ENCODE data around the gene VAV2. TPM values are rescaled to one million over a fixed set of nuclear protein-coding genes. Genes with fewer than 3 reads are reported as not detected.

The VAV2 gene
- total and polyA plus RNA-seq, 2 of the 4 experiments (the other 2 are of a cell fraction): 10.8 to 13.4 TPM

DNA sequence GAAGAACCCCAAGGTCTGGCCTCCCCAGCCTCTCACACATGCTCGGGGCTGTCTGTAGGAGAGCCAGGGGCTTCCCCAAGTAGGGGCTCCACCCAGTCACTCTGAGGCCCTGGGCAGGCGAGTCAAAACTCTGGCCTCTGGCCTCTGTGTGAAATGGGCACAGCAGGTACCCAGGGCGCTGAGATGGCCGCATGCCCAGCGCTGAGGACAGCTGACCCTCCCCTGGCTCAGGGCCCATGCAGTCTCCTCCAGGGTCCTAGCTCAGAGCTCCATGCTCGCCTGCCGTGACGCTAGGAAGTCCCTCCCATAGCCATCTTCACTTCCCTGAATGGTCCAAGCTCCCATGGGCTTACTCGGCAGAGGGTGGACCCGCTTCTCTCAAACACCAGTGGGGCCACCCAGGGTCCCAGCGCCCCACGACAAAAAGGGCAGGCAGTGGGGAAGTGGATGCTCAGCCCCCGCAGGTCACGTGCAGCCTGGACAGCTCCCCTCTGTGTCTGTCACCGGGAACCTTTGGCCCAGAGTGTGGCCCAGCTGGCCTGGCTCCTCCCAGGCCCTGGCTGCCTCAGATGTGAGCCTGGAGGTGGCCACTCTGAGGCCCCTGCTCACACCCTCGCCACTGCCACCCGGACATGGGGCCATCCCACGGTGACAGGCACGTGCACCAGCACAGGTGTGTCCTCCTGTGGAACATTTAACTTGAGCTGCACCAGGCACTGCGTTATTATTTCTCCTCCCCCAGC lies 12.2 kb upstream of the VAV2 start:
- peaks cover 2% of the 10 kb centered on the region; the same call in 1 of the 2 replicates for H3K4me1 ChIP-seq (ENCODE audit: control insufficient read depth, insufficient read depth, low read length)
- in situ Hi-C loops (cut with MboI; ENCODE audit: low sequenced_read_pairs): no loop called here

More for the DNA sequence above, 12.2 kb upstream of the VAV2 start:
- H4K8ac ChIP-seq (ENCODE audit: low read depth in 2 of 2, low read length in 2 of 2): no peak overlapping the region
- 83% methylated on average over 3 of the region's 20 CpGs; no CpG with 5 or more reads in 1 of the 2 experiments for WGBS, 2 experiments (ENCODE audit: extremely low coverage in 2 of 2, insufficient read length in 1 of 2)
- TF ChIP-seq MXI1 (IDR thresholded peaks at IDR 0.05; ENCODE audit: borderline replicate concordance, low read depth, low read length): no peak
- TF ChIP-seq SMC3 (IDR thresholded peaks at IDR 0.05; ENCODE audit: low read depth, low read length): no peak
- TF ChIP-seq, protein P1, sequence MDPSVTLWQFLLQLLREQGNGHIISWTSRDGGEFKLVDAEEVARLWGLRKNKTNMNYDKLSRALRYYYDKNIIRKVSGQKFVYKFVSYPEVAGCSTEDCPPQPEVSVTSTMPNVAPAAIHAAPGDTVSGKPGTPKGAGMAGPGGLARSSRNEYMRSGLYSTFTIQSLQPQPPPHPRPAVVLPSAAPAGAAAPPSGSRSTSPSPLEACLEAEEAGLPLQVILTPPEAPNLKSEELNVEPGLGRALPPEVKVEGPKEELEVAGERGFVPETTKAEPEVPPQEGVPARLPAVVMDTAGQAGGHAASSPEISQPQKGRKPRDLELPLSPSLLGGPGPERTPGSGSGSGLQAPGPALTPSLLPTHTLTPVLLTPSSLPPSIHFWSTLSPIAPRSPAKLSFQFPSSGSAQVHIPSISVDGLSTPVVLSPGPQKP (IDR thresholded peaks at IDR 0.05; ENCODE audit: borderline replicate concordance, low read depth, low read length): no peak
- no peak for TF ChIP-seq NFE2L2 (IDR thresholded peaks at IDR 0.05; ENCODE audit: low read depth, low read length)
- TF ChIP-seq BHLHE40 (IDR thresholded peaks at IDR 0.05; ENCODE audit: low read depth, low read length): no peak
- no peak for TF ChIP-seq FOS (IDR thresholded peaks at IDR 0.05; ENCODE audit: low read depth, low read length)
- no peak for TF ChIP-seq RCOR1 (IDR thresholded peaks at IDR 0.05; ENCODE audit: insufficient replicate concordance, low read length)
- TF ChIP-seq CHD1 (IDR thresholded peaks at IDR 0.05; ENCODE audit: low read depth, low read length): no peak
- no peak for TF ChIP-seq RAD21 (IDR thresholded peaks at IDR 0.05; ENCODE audit: low read length)
- TF ChIP-seq MAZ (IDR thresholded peaks at IDR 0.05; ENCODE audit: borderline replicate concordance, low read depth, low read length): no peak
- TF ChIP-seq, protein P2, sequence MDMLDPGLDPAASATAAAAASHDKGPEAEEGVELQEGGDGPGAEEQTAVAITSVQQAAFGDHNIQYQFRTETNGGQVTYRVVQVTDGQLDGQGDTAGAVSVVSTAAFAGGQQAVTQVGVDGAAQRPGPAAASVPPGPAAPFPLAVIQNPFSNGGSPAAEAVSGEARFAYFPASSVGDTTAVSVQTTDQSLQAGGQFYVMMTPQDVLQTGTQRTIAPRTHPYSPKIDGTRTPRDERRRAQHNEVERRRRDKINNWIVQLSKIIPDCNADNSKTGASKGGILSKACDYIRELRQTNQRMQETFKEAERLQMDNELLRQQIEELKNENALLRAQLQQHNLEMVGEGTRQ (IDR thresholded peaks at IDR 0.05; ENCODE audit: low read depth, low read length): no peak
- CTCF ChIA-PET: interaction anchor here (1.1 kb wide), 1 partner anchor 11 kb away, joined by 4 read pairs; no protein-coding TSS in a partner anchor
- H2BK5ac ChIP-seq (ENCODE audit: low read depth, low read length, poor library complexity, severe bottlenecking): no peak overlapping the region
- H2AK9ac ChIP-seq (replicated peaks; ENCODE audit: low read depth, low read length, poor library complexity): no peak overlapping the region
- H2BK120ac ChIP-seq (ENCODE audit: low read depth, low read length): no peak overlapping the region
- no peak overlapping the region for H2AFZ ChIP-seq (replicated peaks; ENCODE audit: low read length, poor library complexity)
- intact Hi-C loops (cut with micrococcal nuclease): no loop called here
- H3K18ac ChIP-seq (ENCODE audit: low read depth, low read length): no peak overlapping the region
- H3K79me1 ChIP-seq (ENCODE audit: low read depth in 1 of 2, low read length in 2 of 2): no peaks in the 10 kb centered on the region
- no peak overlapping the region for H3K56ac ChIP-seq (ENCODE audit: extremely low read depth, insufficient read depth, low read length)
- H2BK15ac ChIP-seq (ENCODE audit: low read depth, low read length): no peak overlapping the region
- no peak overlapping the region for H4K91ac ChIP-seq (ENCODE audit: insufficient read depth, low read depth, low read length)
- H3K9me3 ChIP-seq (ENCODE audit: control insufficient read depth, insufficient read depth, low read length): no peaks in the 10 kb centered on the region
- DNase-seq (no peak), ATAC-seq (ENCODE audit: low read depth) (no peak)
- POLR2A ChIA-PET (ENCODE audit: unreplicated experiment): no interaction called here
- H4K20me1 ChIP-seq (ENCODE audit: insufficient read depth, low read length): no peaks in the 10 kb centered on the region
- H3K4me3 ChIP-seq (ENCODE audit: insufficient read depth, low read depth, low read length): no peak overlapping the region
- no peak overlapping the region for H4K5ac ChIP-seq (ENCODE audit: low read depth, low read length)
- no peak overlapping the region for H3K9ac ChIP-seq (ENCODE audit: low read depth, low read length)
- no peak overlapping the region for H3K27ac ChIP-seq (ENCODE audit: insufficient read depth, low read length)
- no peaks in the 10 kb centered on the region for H3K36me3 ChIP-seq (ENCODE audit: control insufficient read depth, insufficient read depth, low read length)
- dilution Hi-C loops (cut with HindIII; ENCODE audit: low sequenced_read_pairs, unreplicated experiment): loop anchor here (25.0 kb wide), 1 partner anchor 217 kb away; no protein-coding TSS in a partner anchor
- H3K4ac ChIP-seq (ENCODE audit: low read depth, low read length): no peak overlapping the region
- no peak overlapping the region for H3K14ac ChIP-seq (replicated peaks; ENCODE audit: low read depth, low read length)
- H2BK20ac ChIP-seq (ENCODE audit: low read depth, low read length): no peak overlapping the region
- peaks cover 3% of the 10 kb centered on the region; the same call in 1 of the 2 replicates for H3K9me1 ChIP-seq (ENCODE audit: insufficient read depth, low read length)
- BruUV-seq (replicated peaks): no TSS peak
- H2AK5ac ChIP-seq (ENCODE audit: low read depth, low read length): no peak overlapping the region
- H3K23ac ChIP-seq (ENCODE audit: low read depth, low read length): no peak overlapping the region
- no peak overlapping the region for H3K4me2 ChIP-seq (ENCODE audit: low read depth, low read length)
- H3K27me3 ChIP-seq (ENCODE audit: control insufficient read depth, insufficient read depth, low read length): peaks cover 6% of the 10 kb centered on the region; the same call in 1 of the 2 replicates
